A673 (cell line): ENCODE results near the gene ISOC2. TPM values are rescaled to one million over a fixed set of nuclear protein-coding genes. Genes with fewer than 3 reads are reported as not detected.

Experiments
- BruUV-seq: library from RNA; stranded (reverse); fragments of 400-500 nt; replicated peaks from 2 replicates; lab custom pipeline; 2021; lab: Mats Ljungman, UMichigan
- CTCF ChIA-PET: fragments of 300-600 bp; sonication (Branson Sonifier 250); formaldehyde crosslinking; loops from one replicate; lab custom pipeline; 2022; ENCODE audit warnings: antibody characterized with exemption; lab: Charles Lee
- POLR2A ChIA-PET: fragments of 300-600 bp; sonication (Branson Sonifier 250); formaldehyde crosslinking; loops from one replicate; lab custom pipeline; 2022; ENCODE audit warnings: antibody characterized with exemption; ENCODE audit not compliant: low non-redundant PET; lab: Charles Lee
- DNase-seq: peaks from one replicate; pipeline ENCODE4 v3.0.0-alpha.2; 2015; ENCODE audit warnings: low spot score
- H3K27ac ChIP-seq: fragments of 200-600 bp; sonication (generic); 2 replicates; pipeline ENCODE4 v1.5.1; 2016; ENCODE audit warnings: mixed run types, low read depth, mild to moderate bottlenecking, mixed read lengths, antibody characterized with exemption, low read length; ENCODE audit not compliant: poor library complexity, severe bottlenecking
- H3K27me3 ChIP-seq: fragments of 200-600 bp; sonication (generic); replicated peaks from 2 replicates; pipeline ENCODE4 v1.6.1; 2017; ENCODE audit warnings: mixed run types, low read depth, mild to moderate bottlenecking, mixed read lengths, antibody characterized with exemption, low read length; ENCODE audit not compliant: insufficient read depth, poor library complexity
- H3K36me3 ChIP-seq: fragments of 200-600 bp; sonication (generic); 2 replicates; pipeline ENCODE4 v1.6.1; 2016; ENCODE audit warnings: mixed run types, mild to moderate bottlenecking, mixed read lengths, antibody characterized with exemption, low read length; ENCODE audit not compliant: insufficient read depth, poor library complexity, severe bottlenecking
- H3K4me1 ChIP-seq: fragments of 200-600 bp; sonication (generic); 2 replicates; pipeline ENCODE4 v1.6.1; 2017; ENCODE audit warnings: mixed run types, mild to moderate bottlenecking, mixed read lengths, antibody characterized with exemption, low read length; ENCODE audit not compliant: insufficient read depth, poor library complexity, severe bottlenecking
- H3K4me3 ChIP-seq: fragments of 200-600 bp; sonication (generic); 2 replicates; pipeline ENCODE4 v1.5.1; 2016; ENCODE audit warnings: low read depth, mixed run types, mild to moderate bottlenecking, mixed read lengths, low read length; ENCODE audit not compliant: poor library complexity, severe bottlenecking
- H3K9me3 ChIP-seq: fragments of 200-600 bp; sonication (generic); 2 replicates; pipeline ENCODE4 v1.6.1; 2016; ENCODE audit warnings: mixed run types, low read depth, mild to moderate bottlenecking, mixed read lengths, antibody characterized with exemption, low read length; ENCODE audit not compliant: poor library complexity, severe bottlenecking
- EZH2 ChIP-seq: fragments of 200-600 bp; sonication (generic); IDR thresholded peaks from 2 replicates; pipeline ENCODE4 v1.6.1; 2017; ENCODE audit warnings: borderline replicate concordance, low read depth, mild to moderate bottlenecking, mixed read lengths, antibody characterized with exemption, low read length; ENCODE audit not compliant: poor library complexity, severe bottlenecking
- intact Hi-C: fragments of 100-400 bp; cut with micrococcal nuclease; formaldehyde crosslinking; loops from one replicate; pipeline ENCODE4 v1.10.0; 2022; ENCODE audit not compliant: unreplicated experiment
- total RNA-seq: library from RNA; stranded (reverse); gene quantifications from 2 replicates; pipeline ENCODE4 v1.2.3, GENCODE V29; 2021
- TF ChIP-seq, protein P1 (sequence below): fragments of 300-800, 200-600 bp; sonication (generic); conservative IDR thresholded peaks from 2 replicates; pipeline ENCODE4 v1.5.1; 2017; ENCODE audit warnings: low read depth, mild to moderate bottlenecking, antibody characterized with exemption, low read length, moderate library complexity, mixed read lengths

ISOC2 gene
- total RNA-seq, 1 experiment from 2014 or later = 33.2 TPM

DNA sequence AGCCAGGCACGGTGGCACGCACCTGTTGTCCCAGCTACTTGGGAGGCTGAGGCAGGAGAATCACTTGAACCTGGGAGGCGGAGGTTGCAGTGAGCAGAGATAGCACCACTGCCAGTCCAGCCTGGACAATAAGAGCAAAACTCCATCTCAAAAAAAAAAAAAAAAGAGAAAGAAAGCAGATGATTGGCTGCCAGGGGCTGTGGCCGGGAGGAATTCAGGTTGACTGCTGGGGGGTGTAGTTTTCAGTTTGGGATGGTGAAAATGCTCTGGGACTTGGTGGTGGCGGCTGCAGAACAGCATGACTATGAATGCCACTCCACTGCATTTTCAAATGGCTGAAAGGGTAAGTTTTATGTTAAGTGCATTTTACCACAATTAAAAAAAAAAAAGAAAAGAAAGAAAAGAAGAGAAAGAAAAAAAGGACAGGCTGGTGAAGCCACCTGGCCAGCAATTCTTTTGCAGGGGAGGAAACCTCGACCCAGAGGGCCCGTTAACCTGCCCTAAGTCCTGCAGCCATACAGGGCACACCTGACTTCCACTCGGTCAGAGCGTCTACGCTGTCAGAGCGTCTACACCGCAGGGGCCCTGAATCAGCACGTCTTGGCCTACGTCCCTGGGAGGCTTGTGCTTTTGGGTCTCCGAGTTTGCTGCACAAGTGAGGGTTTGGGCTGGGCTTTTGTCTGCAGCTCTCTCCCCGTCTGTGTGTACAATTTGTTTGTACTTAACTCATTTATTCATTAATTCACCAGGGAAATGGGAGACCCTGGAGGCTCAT, 3.6 kb downstream of the ISOC2 start:
- no peaks in the 10 kb centered on the region for H3K27me3 ChIP-seq
- intact Hi-C loops = no loop called here
- peaks cover 38% of the 10 kb centered on the region for H3K4me1 ChIP-seq
- no peaks in the 10 kb centered on the region for H3K36me3 ChIP-seq
- H3K9me3 ChIP-seq = no peaks in the 10 kb centered on the region
- POLR2A ChIA-PET = no interaction called here
- DNase-seq = no peak
- H3K4me3 ChIP-seq = no peak overlapping the region
- no TSS peak for BruUV-seq
- CTCF ChIA-PET = no interaction called here
- no peak overlapping the region for H3K27ac ChIP-seq
- TF ChIP-seq, protein P1, sequence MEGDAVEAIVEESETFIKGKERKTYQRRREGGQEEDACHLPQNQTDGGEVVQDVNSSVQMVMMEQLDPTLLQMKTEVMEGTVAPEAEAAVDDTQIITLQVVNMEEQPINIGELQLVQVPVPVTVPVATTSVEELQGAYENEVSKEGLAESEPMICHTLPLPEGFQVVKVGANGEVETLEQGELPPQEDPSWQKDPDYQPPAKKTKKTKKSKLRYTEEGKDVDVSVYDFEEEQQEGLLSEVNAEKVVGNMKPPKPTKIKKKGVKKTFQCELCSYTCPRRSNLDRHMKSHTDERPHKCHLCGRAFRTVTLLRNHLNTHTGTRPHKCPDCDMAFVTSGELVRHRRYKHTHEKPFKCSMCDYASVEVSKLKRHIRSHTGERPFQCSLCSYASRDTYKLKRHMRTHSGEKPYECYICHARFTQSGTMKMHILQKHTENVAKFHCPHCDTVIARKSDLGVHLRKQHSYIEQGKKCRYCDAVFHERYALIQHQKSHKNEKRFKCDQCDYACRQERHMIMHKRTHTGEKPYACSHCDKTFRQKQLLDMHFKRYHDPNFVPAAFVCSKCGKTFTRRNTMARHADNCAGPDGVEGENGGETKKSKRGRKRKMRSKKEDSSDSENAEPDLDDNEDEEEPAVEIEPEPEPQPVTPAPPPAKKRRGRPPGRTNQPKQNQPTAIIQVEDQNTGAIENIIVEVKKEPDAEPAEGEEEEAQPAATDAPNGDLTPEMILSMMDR = no peak
- no peak for TF ChIP-seq EZH2

DNA sequence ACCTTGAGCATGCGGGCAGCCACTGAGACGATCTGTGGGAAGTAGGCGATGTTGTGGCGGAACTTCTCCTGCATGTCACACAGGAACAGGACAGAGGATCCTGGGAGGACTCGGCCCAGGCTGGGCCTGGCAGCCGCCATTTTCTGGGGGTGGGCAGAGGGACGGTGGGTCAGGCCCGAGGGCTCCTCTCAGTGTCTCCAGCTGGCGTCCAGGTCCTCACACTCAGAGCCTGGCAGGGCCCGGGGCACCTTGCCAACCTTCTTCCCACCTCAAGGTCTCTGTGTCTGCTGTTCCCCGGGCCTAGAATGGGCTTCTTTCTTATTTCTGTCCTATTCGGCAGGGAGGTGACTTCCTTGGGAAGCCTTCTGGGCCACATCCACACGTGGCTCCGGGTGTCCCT, 5.1 kb downstream of the ISOC2 start:
- TF ChIP-seq, protein P1 = no peak
- no peak for TF ChIP-seq EZH2
- peaks cover 11% of the 10 kb centered on the region for H3K27me3 ChIP-seq
- peaks cover 45% of the 10 kb centered on the region for H3K4me1 ChIP-seq
- H3K4me3 ChIP-seq = no peak overlapping the region
- no peak for DNase-seq
- no peaks in the 10 kb centered on the region for H3K36me3 ChIP-seq
- no peak overlapping the region for H3K27ac ChIP-seq
- ChIA-PET POLR2A (no interaction called here), CTCF (no interaction called here)
- no TSS peak for BruUV-seq
- intact Hi-C loops = no loop called here
- no peaks in the 10 kb centered on the region for H3K9me3 ChIP-seq

DNA sequence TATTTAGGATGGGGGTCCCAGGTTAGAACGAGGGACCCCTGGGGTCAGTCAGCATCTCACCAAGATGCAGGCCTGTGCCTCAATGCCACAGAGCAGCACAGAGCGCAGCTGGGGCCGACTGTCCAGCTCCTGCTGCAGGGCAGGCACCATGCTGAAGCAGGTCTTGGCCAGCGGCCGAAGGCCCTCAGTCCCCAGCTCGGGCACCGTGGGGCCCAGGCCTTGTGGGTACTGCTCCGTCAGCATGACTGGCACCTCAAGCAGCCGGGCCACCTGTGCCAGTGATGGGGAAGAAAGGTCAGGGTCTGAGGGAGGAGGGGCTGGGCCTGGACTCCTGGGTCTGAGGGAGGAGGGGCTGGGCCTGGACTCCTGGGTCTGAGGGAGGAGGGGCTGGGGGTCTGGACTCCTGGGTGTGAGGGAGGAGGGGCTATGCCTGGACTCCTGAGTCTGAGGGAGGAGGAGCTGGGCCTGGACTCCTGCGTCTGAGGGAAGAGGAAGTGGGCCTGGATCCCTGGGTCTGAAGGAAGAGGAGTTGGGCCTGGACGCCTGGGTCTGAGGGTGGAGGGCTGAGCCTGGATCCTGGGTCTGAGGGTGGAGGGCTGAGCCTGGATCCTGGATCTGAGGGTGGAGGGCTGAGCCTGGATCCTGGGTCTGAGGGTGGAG, 5.7 kb downstream of the ISOC2 start:
- no peaks in the 10 kb centered on the region for H3K9me3 ChIP-seq
- no peak overlapping the region for H3K27ac ChIP-seq
- H3K4me1 ChIP-seq = peaks cover 41% of the 10 kb centered on the region
- BruUV-seq = no TSS peak
- intact Hi-C loops = no loop called here
- POLR2A ChIA-PET = no interaction called here
- DNase-seq = no peak
- peaks cover 18% of the 10 kb centered on the region for H3K27me3 ChIP-seq
- no peaks in the 10 kb centered on the region for H3K36me3 ChIP-seq
- TF ChIP-seq, protein P1 = no peak
- TF ChIP-seq EZH2 = no peak
- CTCF ChIA-PET = no interaction called here
- no peak overlapping the region for H3K4me3 ChIP-seq
